GM18520 (cell line): Measurements from ENCODE around the gene CEP85L.
A peak's percentile ranks its signal among the peaks of the same experiment; 100 is the strongest.

Experiments used
- ATAC-seq: cut with Tn5 transposase; IDR thresholded peaks from one replicate; pipeline ENCODE4 v1.9.1; 2021; ENCODE audit not compliant: unreplicated experiment

The CEP85L gene

GRCh38 chr6:118580585-118581419 lies 70.6 kb downstream of the CEP85L start:
- no peak for ATAC-seq

GRCh38 chr6:118579786-118580185 lies 71.6 kb downstream of the CEP85L start:
- no peak for ATAC-seq

GRCh38 chr6:118578617-118579016 lies 72.8 kb downstream of the CEP85L start:
- no peak for ATAC-seq

GRCh38 chr6:118577972-118578371 lies 73.4 kb downstream of the CEP85L start:
- ATAC-seq, result no peak

- no peak for ATAC-seq
Measured at GRCh38 chr6:118574051-118574865, 77.1 kb downstream of the CEP85L start.

- ATAC-seq, result no peak
Measured at GRCh38 chr6:118571121-118571520, 80.3 kb downstream of the CEP85L start.

GRCh38 chr6:118569498-118569897 lies 81.9 kb downstream of the CEP85L start:
- ATAC-seq, result no peak

- no peak for ATAC-seq
Measured at GRCh38 chr6:118567974-118568373, 83.4 kb downstream of the CEP85L start.

- ATAC-seq, result peak; percentile 97
Measured at GRCh38 chr6:118565311-118565960, 86.0 kb downstream of the CEP85L start.

- ATAC-seq, result no peak
Measured at GRCh38 chr6:118562959-118563358, 88.4 kb downstream of the CEP85L start.

- ATAC-seq, result no peak
Measured at GRCh38 chr6:118562248-118562647, 89.1 kb downstream of the CEP85L start.

GRCh38 chr6:118559659-118560058 lies 91.7 kb downstream of the CEP85L start:
- peak; percentile 66 for ATAC-seq

GRCh38 chr6:118558464-118559217 lies 92.8 kb downstream of the CEP85L start:
- ATAC-seq, result no peak

GRCh38 chr6:118554698-118555097 lies 96.7 kb downstream of the CEP85L start:
- no peak for ATAC-seq

- ATAC-seq, result no peak
Measured at GRCh38 chr6:118553132-118553531, 98.3 kb downstream of the CEP85L start.

- ATAC-seq, result peak; percentile 71
Measured at GRCh38 chr6:118551063-118552053, 100.0 kb downstream of the CEP85L start.

- ATAC-seq, result no peak
Measured at GRCh38 chr6:118548613-118549012, 102.8 kb downstream of the CEP85L start.

GRCh38 chr6:118548136-118548535 lies 103.3 kb downstream of the CEP85L start, which contains the start of gene PLN:
Gene PLN, plus strand, starts transcription at chr6:118548296. Its CDS starts 10,626 bp downstream, at chr6:118558922.
- ATAC-seq, result no peak

- no peak for ATAC-seq
Measured at GRCh38 chr6:118546880-118547218, 104.5 kb downstream of the CEP85L start.
